Stimulated activated CD8-positive, alpha-beta memory T cell treated with anti-CD3 and anti-CD28 coated beads, Interleukin-7, amount 100 ng/mL, for 1 hour (primary cell): ENCODE data around the gene IL27RA.
"Not testable (repeated sequence)": the region's sequence is repeated elsewhere in the genome, so short reads cannot be mapped to it uniquely, and the experiment has no call there.

Experiments
- DNase-seq, 2 donors: peaks; one replicate each; pipeline ENCODE4 v3.0.0-alpha.2; 2020; ENCODE audit warnings: low read depth in 2 of 2

Gene IL27RA

GRCh38 chr19:13999085-13999484 lies 32.5 kb upstream of the IL27RA start:
- no peak for DNase-seq

- DNase-seq = no peak
Observed at GRCh38 chr19:14000691-14001375, 30.7 kb upstream of the IL27RA start.

GRCh38 chr19:14002571-14003250 lies 28.9 kb upstream of the IL27RA start:
- DNase-seq = no peak

GRCh38 chr19:14003251-14004055 lies 28.1 kb upstream of the IL27RA start:
- DNase-seq = no peak

- DNase-seq = no peak
Observed at GRCh38 chr19:14004619-14005348, 26.8 kb upstream of the IL27RA start.

- peak; percentile 85 to 92 for DNase-seq
Observed at GRCh38 chr19:14005349-14006084, 26.0 kb upstream of the IL27RA start.

- DNase-seq = peak; percentile 99 to 100
Observed at GRCh38 chr19:14006085-14006765, 25.3 kb upstream of the IL27RA start, which contains the start of gene RFX1. RFX1 (minus strand) TSS chr19:14006320; CDS start chr19:13993843, 12,477 bp downstream.

GRCh38 chr19:14006766-14007562 lies 24.6 kb upstream of the IL27RA start:
- no peak for DNase-seq

- no peak for DNase-seq
Observed at GRCh38 chr19:14012378-14012915, 19.1 kb upstream of the IL27RA start.

GRCh38 chr19:14015524-14016035 lies 16.0 kb upstream of the IL27RA start:
- no peak for DNase-seq

- DNase-seq = no peak
Observed at GRCh38 chr19:14019100-14019499, 12.5 kb upstream of the IL27RA start.

GRCh38 chr19:14019739-14020138 lies 11.8 kb upstream of the IL27RA start:
- DNase-seq = not testable (repeated sequence)

GRCh38 chr19:14021474-14021873 lies 10.1 kb upstream of the IL27RA start:
- DNase-seq = no peak

GRCh38 chr19:14022469-14022868 lies 9.1 kb upstream of the IL27RA start:
- DNase-seq = no peak

GRCh38 chr19:14023404-14024235 lies 7.9 kb upstream of the IL27RA start:
- DNase-seq = no peak

- DNase-seq = not testable (repeated sequence)
Observed at GRCh38 chr19:14026652-14027192, 4.8 kb upstream of the IL27RA start.

- DNase-seq = no peak
Observed at GRCh38 chr19:14027856-14028450, 3.6 kb upstream of the IL27RA start, which contains the start of gene RLN3. RLN3 (plus strand) TSS chr19:14028148; CDS start chr19:14028205, 57 bp downstream.
